Endothelial cell of umbilical vein (primary cell): ENCODE results near the gene CAPN5. TPM values are rescaled to one million over a fixed set of nuclear protein-coding genes. Genes with fewer than 3 reads are reported as not detected.
A peak's percentile ranks its signal among the peaks of the same experiment; 100 is the strongest.

Source experiments
- BruUV-seq: library from RNA; stranded (reverse); fragments of 400-500 nt; replicated peaks from 2 replicates; lab custom pipeline; 2021; lab: Mats Ljungman, UMichigan
- CTCF ChIA-PET: fragments of 300-600, 350-600 bp; sonication (Branson Sonifier 250); formaldehyde crosslinking; loops from one replicate; lab custom pipeline; 2021; ENCODE audit warnings: antibody characterized with exemption, inconsistent platforms; lab: Charles Lee
- POLR2A ChIA-PET: fragments of 300-600, 350-600 bp; sonication (Branson Sonifier 250); formaldehyde crosslinking; loops from one replicate; lab custom pipeline; 2021; ENCODE audit warnings: antibody characterized with exemption, inconsistent platforms; lab: Charles Lee
- DNase-seq: peaks from one replicate; pipeline ENCODE4 v3.0.0-alpha.2; 2011; ENCODE audit warnings: low read depth, low spot score
- FAIRE-seq: peaks from 2 replicates; lab custom pipeline; 2011; peaks lifted over from hg19 to GRCh38; lab: Jason Lieb, UNC
- H2AFZ ChIP-seq: 2 replicates; pipeline ENCODE4 v1.6.0; 2012; ENCODE audit warnings: low read depth, low read length, control low read depth, inconsistent platforms
- H3K27ac ChIP-seq: 2 replicates; pipeline ENCODE4 v1.5.1; 2011; ENCODE audit warnings: low read depth, mild to moderate bottlenecking, control low read depth, low read length, moderate library complexity; ENCODE audit not compliant: insufficient read depth
- H3K27me3 ChIP-seq, 2 experiments: 2 replicates each; pipeline versions ENCODE4 v1.6.0 to v1.6.1; 2011; ENCODE audit warnings: low read length in 2 of 2, mixed read lengths in 1 of 2; ENCODE audit not compliant: control insufficient read depth in 2 of 2, insufficient read depth in 2 of 2
- H3K36me3 ChIP-seq, 2 experiments: 2 replicates in 1 of 2; 3 replicates in 1 of 2; pipeline ENCODE4 v1.5.1; 2011; ENCODE audit warnings: low read length in 2 of 2, mild to moderate bottlenecking in 1 of 2, moderate library complexity in 1 of 2; ENCODE audit not compliant: control insufficient read depth in 2 of 2, insufficient read depth in 2 of 2; ENCODE audit errors: extremely low read depth in 1 of 2
- H3K4me1 ChIP-seq: 3 replicates; pipeline ENCODE4 v1.5.1; 2011; ENCODE audit warnings: mild to moderate bottlenecking, low read length; ENCODE audit not compliant: control insufficient read depth, insufficient read depth; ENCODE audit errors: extremely low read depth
- H3K4me2 ChIP-seq: 2 replicates; pipeline ENCODE4 v1.6.1; 2011; ENCODE audit warnings: low read length, control low read depth, mixed read lengths; ENCODE audit not compliant: insufficient read depth
- H3K4me3 ChIP-seq, 3 experiments: fragments of 200-600 bp in 1 of 3; sonication (generic), shearing (Covaris generic) in 1 of 3; replicated peaks in 1 of 3; 2 replicates each; pipeline ENCODE4 v1.5.1; 2011 to 2016; ENCODE audit warnings: control low read depth in 3 of 3, low read length in 3 of 3, mild to moderate bottlenecking in 2 of 3, inconsistent platforms in 1 of 3, low read depth in 1 of 3, moderate library complexity in 1 of 3; ENCODE audit not compliant: insufficient read depth in 1 of 3
- H3K79me2 ChIP-seq: 2 replicates; pipeline ENCODE4 v1.6.0; 2012; ENCODE audit warnings: low read length, inconsistent platforms; ENCODE audit not compliant: control insufficient read depth, insufficient read depth
- H3K9ac ChIP-seq: replicated peaks from 2 replicates; pipeline ENCODE3; 2011; ENCODE audit warnings: low read length, control low read depth; ENCODE audit not compliant: insufficient read depth; ENCODE audit errors: extremely low read depth
- H3K9me1 ChIP-seq: replicated peaks from 3 replicates; pipeline ENCODE4 v1.6.0; 2011; ENCODE audit warnings: mild to moderate bottlenecking, low read length; ENCODE audit not compliant: control insufficient read depth, insufficient read depth; ENCODE audit errors: extremely low read depth
- H3K9me3 ChIP-seq: replicated peaks from 2 replicates; pipeline ENCODE4 v1.5.1; 2012; ENCODE audit warnings: low read length, inconsistent platforms; ENCODE audit not compliant: control insufficient read depth, insufficient read depth
- H4K20me1 ChIP-seq: replicated peaks from 2 replicates; pipeline ENCODE3; 2011; ENCODE audit warnings: mild to moderate bottlenecking, low read length; ENCODE audit not compliant: control insufficient read depth, insufficient read depth; ENCODE audit errors: extremely low read depth
- EZH2 ChIP-seq: IDR thresholded peaks from 2 replicates; pipeline ENCODE4 v1.6.1; 2012; ENCODE audit warnings: borderline replicate concordance, low read depth, mild to moderate bottlenecking, moderate library complexity, low read length, inconsistent platforms; ENCODE audit not compliant: severe bottlenecking
- JUN ChIP-seq: IDR thresholded peaks from 2 replicates; pipeline ENCODE4 v1.6.1; 2011; ENCODE audit warnings: borderline replicate concordance, low read depth; ENCODE audit not compliant: insufficient read length, insufficient read depth
- POLR2A ChIP-seq: IDR thresholded peaks from 2 replicates; pipeline ENCODE4 v1.6.1; 2012; ENCODE audit warnings: low read depth, mild to moderate bottlenecking, control low read depth, low read length
- POLR2AphosphoS5 ChIP-seq: IDR thresholded peaks from 2 replicates; pipeline ENCODE4 v1.6.1; 2012; ENCODE audit warnings: low read depth, mild to moderate bottlenecking, control low read depth, low read length, moderate library complexity; ENCODE audit not compliant: insufficient read depth
- dilution Hi-C: fragments of 300-500 bp; cut with MboI; formaldehyde crosslinking; loops from one replicate; pipeline ENCODE4 v1.15.0; 2019; ENCODE audit warnings: low sequenced_read_pairs; ENCODE audit not compliant: extremely low pct_ligation_motif_present
- intact Hi-C: fragments of 100-400 bp; cut with micrococcal nuclease; formaldehyde crosslinking; loops from one replicate; pipeline ENCODE4 v1.10.0; 2022
- polyA plus RNA-seq, 4 experiments: library from polyadenylated mRNA; depleted of rRNA in 3 of 4; stranded (reverse) in 3 of 4; unstranded in 1 of 4; fragments of >200 nt; gene quantifications; 2 replicates each; pipeline versions ENCODE4 v1.2.1 to v1.2.3, GENCODE V29; 2011 to 2012; ENCODE audit warnings: missing spikeins in 1 of 4
- total RNA-seq: library from RNA; stranded (reverse); gene quantifications from 2 replicates; pipeline ENCODE4 v1.2.3, GENCODE V29; 2021
- TF ChIP-seq, protein P1 (sequence below), 2 donors: IDR thresholded peaks; 1 replicate in 1 of 2; 2 replicates in 1 of 2; pipeline ENCODE4 v1.5.1; 2011; ENCODE audit warnings: low read length in 2 of 2, mild to moderate bottlenecking in 2 of 2, moderate library complexity in 2 of 2, control low read depth in 1 of 2, inconsistent platforms in 1 of 2, low read depth in 1 of 2; ENCODE audit not compliant: insufficient read depth in 1 of 2; ENCODE audit errors: extremely low read depth in 1 of 2

Gene CAPN5
- total and polyA plus RNA-seq, 2 donors (not counting 3 experiments of a cell fraction or from before 2014, with no cell fraction given), result 15.0 to 17.0 TPM

DNA sequence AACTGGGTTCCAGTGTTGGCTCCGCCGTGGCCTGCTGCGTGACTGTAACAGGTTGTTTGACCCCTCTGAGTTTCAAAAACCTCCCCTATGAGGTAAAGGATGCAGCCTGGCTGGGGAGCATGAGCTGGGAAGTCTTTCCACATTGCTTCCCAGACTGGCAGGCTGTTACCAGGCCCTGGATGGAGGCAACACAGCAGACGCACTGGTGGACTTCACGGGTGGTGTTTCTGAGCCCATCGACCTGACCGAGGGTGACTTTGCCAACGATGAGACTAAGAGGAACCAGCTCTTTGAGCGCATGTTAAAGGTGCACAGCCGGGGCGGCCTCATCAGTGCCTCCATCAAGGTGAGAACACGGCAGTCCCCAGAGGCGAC, 47.3 kb downstream of the CAPN5 start:
- ChIA-PET CTCF (interaction anchor here (0.8 to 5.3 kb wide), 14 partner anchors 8 to 195 kb away, joined by 3 to 64 read pairs (median 5); partner anchors contain the start of gene MYO7A), POLR2A (no interaction called here)
- no peak overlapping the region for H3K4me2 ChIP-seq
- DNase-seq (no peak), FAIRE-seq (no peak)
- H3K27me3 ChIP-seq, result no peaks in the 10 kb centered on the region
- no peak overlapping the region for H2AFZ ChIP-seq
- no peaks in the 10 kb centered on the region for H3K36me3 ChIP-seq
- no TSS peak for BruUV-seq
- H3K9me1 ChIP-seq, result no peaks in the 10 kb centered on the region
- H3K27ac ChIP-seq, result no peak overlapping the region
- H3K4me1 ChIP-seq, result peaks cover under 1% of the 10 kb centered on the region
- H3K9ac ChIP-seq, result no peak overlapping the region
- H4K20me1 ChIP-seq, result no peaks in the 10 kb centered on the region
- no peaks in the 10 kb centered on the region for H3K9me3 ChIP-seq
- dilution Hi-C loops (no loop called here), intact Hi-C loops (no loop called here)
- no peaks in the 10 kb centered on the region for H3K79me2 ChIP-seq
- H3K4me3 ChIP-seq, result no peak overlapping the region
- TF ChIP-seq EZH2, result no peak
- no peak for TF ChIP-seq JUN
- TF ChIP-seq, protein P1, sequence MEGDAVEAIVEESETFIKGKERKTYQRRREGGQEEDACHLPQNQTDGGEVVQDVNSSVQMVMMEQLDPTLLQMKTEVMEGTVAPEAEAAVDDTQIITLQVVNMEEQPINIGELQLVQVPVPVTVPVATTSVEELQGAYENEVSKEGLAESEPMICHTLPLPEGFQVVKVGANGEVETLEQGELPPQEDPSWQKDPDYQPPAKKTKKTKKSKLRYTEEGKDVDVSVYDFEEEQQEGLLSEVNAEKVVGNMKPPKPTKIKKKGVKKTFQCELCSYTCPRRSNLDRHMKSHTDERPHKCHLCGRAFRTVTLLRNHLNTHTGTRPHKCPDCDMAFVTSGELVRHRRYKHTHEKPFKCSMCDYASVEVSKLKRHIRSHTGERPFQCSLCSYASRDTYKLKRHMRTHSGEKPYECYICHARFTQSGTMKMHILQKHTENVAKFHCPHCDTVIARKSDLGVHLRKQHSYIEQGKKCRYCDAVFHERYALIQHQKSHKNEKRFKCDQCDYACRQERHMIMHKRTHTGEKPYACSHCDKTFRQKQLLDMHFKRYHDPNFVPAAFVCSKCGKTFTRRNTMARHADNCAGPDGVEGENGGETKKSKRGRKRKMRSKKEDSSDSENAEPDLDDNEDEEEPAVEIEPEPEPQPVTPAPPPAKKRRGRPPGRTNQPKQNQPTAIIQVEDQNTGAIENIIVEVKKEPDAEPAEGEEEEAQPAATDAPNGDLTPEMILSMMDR (IDR thresholded peaks at IDR 0.05; ENCODE audit: extremely low read depth in 1 of 2, insufficient read depth in 1 of 2, low read depth in 1 of 2, low read length in 2 of 2), result no peak
- TF ChIP-seq POLR2AphosphoS5, result no peak

- Histone ChIP-seq H4K20me1 (no peaks in the 10 kb centered on the region), H3K9ac (no peak overlapping the region), H3K4me2 (no peak overlapping the region), H3K9me3 (no peaks in the 10 kb centered on the region), H3K36me3 (no peaks in the 10 kb centered on the region), H3K79me2 (no peaks in the 10 kb centered on the region), H3K4me3 (no peak overlapping the region), H3K27ac (no peak overlapping the region), H3K9me1 (no peaks in the 10 kb centered on the region), H3K27me3 (no peaks in the 10 kb centered on the region), H3K4me1 (no peaks in the 10 kb centered on the region), H2AFZ (no peak overlapping the region)
- DNase-seq (no peak), FAIRE-seq (no peak)
- no TSS peak for BruUV-seq
- dilution Hi-C loops, result no loop called here
- intact Hi-C loops, result no loop called here
- POLR2A ChIA-PET, result no interaction called here
- CTCF ChIA-PET, result interaction anchor here (0.6 to 5.3 kb wide), 20 partner anchors 9 to 197 kb away, joined by 3 to 64 read pairs (median 4); partner anchors contain the start of genes CAPN5 and MYO7A
- no peak for TF ChIP-seq POLR2A
- TF ChIP-seq, protein P1 (IDR thresholded peaks at IDR 0.05; ENCODE audit: extremely low read depth in 1 of 2, insufficient read depth in 1 of 2, low read depth in 1 of 2, low read length in 2 of 2), result peak; percentile 24 to 29
Observed at GRCh38 chr11:77115181-77115611, 48.4 kb downstream of the CAPN5 start.
